IPS-15b (cell line): Measurements from ENCODE around the gene ASZ1.

Experiments
- H3K27me3 ChIP-seq: one replicate; pipeline ENCODE4 v1.6.1; 2013; ENCODE audit warnings: low read length; ENCODE audit not compliant: control insufficient read depth, insufficient read depth
- H3K36me3 ChIP-seq: one replicate; pipeline ENCODE4 v1.6.1; 2013; ENCODE audit warnings: low read length; ENCODE audit not compliant: control insufficient read depth, insufficient read depth
- H3K4me1 ChIP-seq: one replicate; pipeline ENCODE4 v1.6.1; 2013; ENCODE audit warnings: mild to moderate bottlenecking, low read length; ENCODE audit not compliant: control insufficient read depth, insufficient read depth
- H3K4me3 ChIP-seq: one replicate; pipeline ENCODE4 v1.5.1; 2013; ENCODE audit warnings: low read depth, low read length
- H3K9ac ChIP-seq: one replicate; pipeline ENCODE4 v1.6.1; 2013; ENCODE audit warnings: low read depth, mild to moderate bottlenecking, low read length
- H3K9me3 ChIP-seq: one replicate; pipeline ENCODE4 v1.6.1; 2013; ENCODE audit warnings: mild to moderate bottlenecking, low read length; ENCODE audit not compliant: control insufficient read depth, insufficient read depth

Gene ASZ1

DNA sequence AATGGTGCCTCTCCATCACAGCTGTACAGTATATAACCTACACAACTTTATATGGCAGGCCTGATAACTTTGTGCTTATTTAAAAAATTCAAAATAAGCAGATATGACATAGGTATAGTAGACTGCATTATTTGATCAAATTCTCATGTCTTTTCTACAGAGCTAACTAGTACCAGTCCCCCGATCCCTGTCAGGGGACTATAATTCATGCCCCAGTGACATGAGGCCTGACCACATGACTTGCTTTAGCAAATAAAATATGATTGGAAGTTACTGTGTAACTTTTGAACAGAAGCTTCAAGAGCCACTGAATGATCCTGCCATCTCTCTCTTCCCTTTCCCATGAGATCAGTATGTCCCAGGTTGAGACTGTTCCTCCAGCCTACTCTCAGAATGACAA, 55.2 kb downstream of the ASZ1 start:
- Histone ChIP-seq H3K9me3 (no peaks in the 10 kb centered on the region), H3K27me3 (no peaks in the 10 kb centered on the region), H3K4me3 (no peak overlapping the region), H3K4me1 (no peaks in the 10 kb centered on the region), H3K36me3 (no peaks in the 10 kb centered on the region), H3K9ac (no peak overlapping the region)

DNA sequence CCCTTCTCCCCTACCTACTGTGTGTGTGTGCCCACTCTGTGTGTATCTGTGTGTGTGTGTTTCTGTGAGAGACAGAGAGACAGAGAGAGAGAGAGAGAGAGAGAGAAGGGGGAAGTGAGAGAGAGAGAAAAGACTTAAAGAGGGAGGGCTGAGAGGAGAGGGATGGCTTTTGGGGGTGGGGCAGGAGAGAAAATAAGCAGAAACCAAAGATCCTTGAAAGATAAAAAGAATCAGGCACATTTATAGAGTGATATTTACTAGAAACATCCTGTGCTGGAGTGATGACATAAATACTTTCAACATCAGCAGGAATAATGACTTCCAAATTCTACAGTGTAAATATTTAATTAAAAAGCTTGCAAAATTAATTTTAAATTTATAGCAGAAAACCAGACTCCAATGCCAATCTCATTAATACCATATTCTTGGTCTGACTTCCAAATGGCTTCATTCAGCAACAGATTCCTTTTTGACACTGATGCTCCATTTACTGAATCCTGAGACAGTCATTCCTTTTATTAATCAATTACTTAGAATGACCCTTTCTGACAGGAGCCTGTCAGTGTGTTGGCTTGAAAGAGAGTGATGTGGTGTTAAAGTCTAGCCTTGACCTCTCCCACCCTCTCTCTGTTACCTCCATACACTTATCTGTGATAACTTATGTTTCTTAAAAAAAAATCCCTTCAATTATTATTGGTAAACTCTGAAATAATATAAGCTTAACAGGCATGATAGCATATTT, 62.8 kb downstream of the ASZ1 start:
- Histone ChIP-seq H3K9ac (no peak overlapping the region), H3K27me3 (no peaks in the 10 kb centered on the region), H3K4me1 (no peaks in the 10 kb centered on the region), H3K36me3 (no peaks in the 10 kb centered on the region), H3K4me3 (no peak overlapping the region), H3K9me3 (no peaks in the 10 kb centered on the region)

DNA sequence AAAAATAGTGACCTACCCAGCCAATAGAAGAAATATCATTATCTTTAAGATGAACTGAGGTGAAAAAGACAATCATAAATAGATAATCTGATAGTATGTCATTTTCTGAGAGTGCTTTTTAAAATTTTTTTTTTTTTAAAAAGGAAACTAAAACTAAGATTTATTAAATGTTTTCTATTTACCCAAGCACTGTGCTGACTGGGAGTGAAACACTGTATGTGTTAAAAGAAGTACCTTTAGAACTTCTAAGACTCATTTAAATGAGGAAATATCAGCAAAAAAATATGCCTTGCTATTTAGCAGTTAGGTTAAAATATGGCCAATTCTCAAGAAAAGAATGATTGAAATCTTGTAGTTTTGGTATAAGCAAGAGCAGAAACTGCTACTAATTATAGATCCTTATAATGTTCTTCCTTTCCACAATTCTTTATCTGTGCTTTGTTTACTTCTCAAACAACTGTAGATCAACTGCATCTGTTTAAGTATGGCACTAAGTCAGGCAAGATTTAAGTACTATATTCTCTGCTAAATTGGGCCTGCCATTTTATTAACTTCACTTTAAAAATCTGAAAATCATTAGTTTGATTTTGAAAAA, 64.9 kb downstream of the ASZ1 start:
- H3K27me3 ChIP-seq = no peaks in the 10 kb centered on the region
- no peaks in the 10 kb centered on the region for H3K36me3 ChIP-seq
- H3K9ac ChIP-seq = no peak overlapping the region
- H3K9me3 ChIP-seq = no peaks in the 10 kb centered on the region
- H3K4me3 ChIP-seq = no peak overlapping the region
- no peaks in the 10 kb centered on the region for H3K4me1 ChIP-seq

DNA sequence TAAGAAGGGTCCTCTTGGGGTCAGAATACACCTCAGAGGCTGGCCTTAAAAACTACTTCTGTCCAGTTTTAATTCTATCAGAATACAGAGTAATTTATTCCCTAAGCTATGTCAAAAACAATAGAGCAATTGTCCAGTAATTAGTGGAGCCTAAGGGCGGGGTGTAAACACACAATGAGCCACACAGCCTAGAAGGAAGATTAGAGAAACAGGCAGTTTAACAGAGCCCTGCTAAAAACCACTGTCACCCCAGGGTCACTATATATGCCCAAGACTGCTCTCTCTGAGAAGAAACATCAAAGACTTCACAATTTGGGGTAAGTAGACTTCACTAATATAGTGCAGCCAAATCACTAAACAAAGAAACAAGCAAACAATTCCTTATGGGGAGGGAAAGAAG, 77.3 kb downstream of the ASZ1 start:
- no peaks in the 10 kb centered on the region for H3K36me3 ChIP-seq
- no peak overlapping the region for H3K9ac ChIP-seq
- no peak overlapping the region for H3K4me3 ChIP-seq
- H3K27me3 ChIP-seq = no peaks in the 10 kb centered on the region
- H3K4me1 ChIP-seq = no peaks in the 10 kb centered on the region
- no peaks in the 10 kb centered on the region for H3K9me3 ChIP-seq

DNA sequence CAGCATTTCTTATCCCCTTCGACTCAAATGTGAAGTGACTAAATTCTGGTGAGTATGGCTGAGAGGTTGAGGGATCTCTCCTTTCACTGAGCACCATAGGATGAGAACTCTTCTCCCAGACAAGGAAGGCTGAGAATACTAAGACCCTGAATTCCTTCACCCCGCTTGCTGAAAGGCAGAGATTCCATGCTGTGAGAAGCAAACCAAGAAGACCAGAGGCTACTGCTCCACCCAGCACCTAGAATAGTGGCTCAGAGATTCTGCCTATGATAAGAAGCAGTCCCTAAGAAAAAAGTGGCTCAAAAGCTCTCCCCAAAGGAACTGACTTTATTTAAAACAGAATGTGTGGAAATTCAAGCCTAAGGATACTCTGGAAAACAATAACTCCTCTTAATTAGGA, 77.7 kb downstream of the ASZ1 start:
- Histone ChIP-seq H3K9me3 (no peaks in the 10 kb centered on the region), H3K4me3 (no peak overlapping the region), H3K36me3 (no peaks in the 10 kb centered on the region), H3K27me3 (no peaks in the 10 kb centered on the region), H3K4me1 (no peaks in the 10 kb centered on the region), H3K9ac (no peak overlapping the region)

DNA sequence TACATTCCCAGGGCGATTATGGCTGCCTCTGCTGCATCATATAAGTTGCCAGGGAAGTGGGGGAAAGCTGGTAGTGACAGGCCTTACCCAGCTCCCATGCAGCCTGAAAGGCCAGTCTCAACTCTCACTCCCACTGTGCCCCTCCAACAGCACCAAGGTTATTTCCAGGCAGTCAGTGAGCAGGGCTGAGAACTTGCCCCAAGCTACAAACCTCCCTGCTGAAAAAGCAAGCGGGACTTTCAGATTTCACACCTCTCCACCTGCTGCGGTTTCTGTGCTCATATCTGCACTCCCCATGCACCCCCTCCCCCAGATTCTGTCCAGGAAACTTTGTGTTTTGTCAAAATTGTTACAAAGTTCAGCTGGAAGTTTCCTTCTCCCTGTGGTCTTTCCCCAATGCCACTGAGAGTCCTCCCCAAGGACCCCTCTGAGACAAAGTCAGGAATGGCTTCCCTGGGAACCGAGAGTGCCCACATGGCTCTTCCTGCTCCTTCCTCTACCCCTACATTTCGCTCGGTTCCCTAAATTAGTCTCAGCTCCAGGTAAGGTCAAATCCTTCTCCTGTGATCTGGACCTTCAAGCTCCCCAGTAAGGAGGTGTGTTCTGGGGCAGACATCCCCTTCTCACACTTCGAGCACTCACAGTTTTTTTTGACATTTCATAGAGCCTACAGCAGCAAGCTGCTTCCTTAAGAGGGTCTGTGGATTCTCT, 79.2 kb downstream of the ASZ1 start:
- H3K4me1 ChIP-seq = no peaks in the 10 kb centered on the region
- no peaks in the 10 kb centered on the region for H3K36me3 ChIP-seq
- H3K9me3 ChIP-seq = no peaks in the 10 kb centered on the region
- H3K4me3 ChIP-seq = no peak overlapping the region
- no peak overlapping the region for H3K9ac ChIP-seq
- H3K27me3 ChIP-seq = no peaks in the 10 kb centered on the region

DNA sequence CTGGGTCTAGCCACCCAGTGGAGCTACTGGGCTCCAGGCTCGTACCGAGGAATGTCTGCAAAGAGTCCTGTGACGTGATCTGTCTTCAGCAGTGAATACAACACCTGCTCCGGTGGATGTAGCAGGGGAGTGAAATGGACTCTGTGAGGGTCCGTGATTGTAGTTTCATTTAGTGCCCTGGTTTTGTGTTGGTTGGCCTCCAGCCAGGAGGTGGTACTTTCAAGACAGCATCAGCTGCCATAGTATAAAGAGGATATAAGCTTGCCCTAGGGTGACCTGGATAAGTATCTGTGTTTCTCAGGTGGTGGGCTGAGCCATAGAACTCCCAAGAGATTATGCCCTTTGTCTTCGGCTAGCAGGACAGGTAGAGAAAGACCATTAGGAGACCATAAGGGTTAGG, 79.8 kb downstream of the ASZ1 start:
- H3K4me3 ChIP-seq = no peak overlapping the region
- no peak overlapping the region for H3K9ac ChIP-seq
- no peaks in the 10 kb centered on the region for H3K27me3 ChIP-seq
- no peaks in the 10 kb centered on the region for H3K9me3 ChIP-seq
- H3K36me3 ChIP-seq = no peaks in the 10 kb centered on the region
- no peaks in the 10 kb centered on the region for H3K4me1 ChIP-seq

DNA sequence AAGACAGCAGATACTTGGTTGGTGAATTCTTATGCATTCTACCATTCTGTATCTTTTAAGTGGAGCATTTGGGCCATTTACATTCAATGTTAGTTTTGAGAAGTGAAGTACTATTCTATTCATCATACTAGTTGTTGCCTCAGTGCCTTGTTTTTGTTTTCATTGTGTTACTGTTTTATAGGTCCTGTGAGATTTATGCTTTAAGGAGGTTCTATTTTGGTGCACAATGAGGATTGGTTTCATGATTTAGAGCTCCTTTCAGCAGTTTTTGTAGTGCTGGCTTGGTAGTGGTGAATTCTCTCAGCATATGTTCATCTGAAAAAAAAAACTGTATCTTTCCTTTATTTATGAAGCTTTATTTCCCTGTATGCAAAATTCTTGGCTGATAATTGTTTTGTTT, 81.1 kb downstream of the ASZ1 start:
- no peaks in the 10 kb centered on the region for H3K36me3 ChIP-seq
- H3K4me1 ChIP-seq = no peaks in the 10 kb centered on the region
- H3K9me3 ChIP-seq = no peaks in the 10 kb centered on the region
- H3K9ac ChIP-seq = no peak overlapping the region
- no peak overlapping the region for H3K4me3 ChIP-seq
- H3K27me3 ChIP-seq = no peaks in the 10 kb centered on the region

DNA sequence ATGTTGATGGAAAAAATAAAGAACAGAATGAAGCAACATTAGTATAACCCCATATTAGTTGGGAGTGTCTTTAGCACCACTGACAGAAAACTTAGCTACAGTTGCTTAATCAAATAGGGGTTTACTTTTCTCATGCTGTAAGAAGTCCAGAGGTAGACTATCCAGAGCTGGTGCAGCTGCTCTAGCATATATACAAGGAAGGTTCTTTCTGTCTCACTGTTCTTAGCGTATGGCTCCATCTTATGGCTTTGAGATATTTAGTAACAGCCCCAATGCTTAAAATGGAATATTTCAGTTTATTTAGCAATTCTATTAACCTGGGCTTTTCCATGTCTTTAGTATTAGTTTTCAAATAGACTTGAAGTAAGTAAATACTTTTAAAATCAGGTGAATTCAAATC, 89.3 kb downstream of the ASZ1 start:
- Histone ChIP-seq H3K36me3 (no peaks in the 10 kb centered on the region), H3K9me3 (no peaks in the 10 kb centered on the region), H3K4me1 (no peaks in the 10 kb centered on the region), H3K4me3 (no peak overlapping the region), H3K27me3 (no peaks in the 10 kb centered on the region), H3K9ac (no peak overlapping the region)

DNA sequence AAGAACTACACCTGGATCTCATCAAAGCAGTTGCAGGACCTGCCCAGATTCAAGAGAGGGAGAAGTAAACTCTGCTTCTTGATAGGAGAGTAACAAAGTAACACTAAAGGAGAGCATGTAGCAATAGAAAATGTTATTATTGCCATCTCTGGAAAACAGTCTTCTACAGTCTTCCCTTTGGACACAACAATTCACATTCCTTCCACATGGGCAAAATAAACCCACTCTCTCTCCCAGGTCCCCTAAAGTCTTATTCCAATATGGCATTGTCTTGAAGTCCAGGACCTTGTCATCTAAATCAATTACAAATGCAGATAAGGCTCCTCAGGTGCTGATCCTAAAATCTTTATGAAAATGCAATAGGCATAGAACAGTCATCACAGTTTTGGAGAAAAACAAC, 94.1 kb downstream of the ASZ1 start:
- H3K9me3 ChIP-seq = no peaks in the 10 kb centered on the region
- H3K9ac ChIP-seq = no peak overlapping the region
- no peaks in the 10 kb centered on the region for H3K27me3 ChIP-seq
- H3K4me1 ChIP-seq = no peaks in the 10 kb centered on the region
- no peak overlapping the region for H3K4me3 ChIP-seq
- no peaks in the 10 kb centered on the region for H3K36me3 ChIP-seq

DNA sequence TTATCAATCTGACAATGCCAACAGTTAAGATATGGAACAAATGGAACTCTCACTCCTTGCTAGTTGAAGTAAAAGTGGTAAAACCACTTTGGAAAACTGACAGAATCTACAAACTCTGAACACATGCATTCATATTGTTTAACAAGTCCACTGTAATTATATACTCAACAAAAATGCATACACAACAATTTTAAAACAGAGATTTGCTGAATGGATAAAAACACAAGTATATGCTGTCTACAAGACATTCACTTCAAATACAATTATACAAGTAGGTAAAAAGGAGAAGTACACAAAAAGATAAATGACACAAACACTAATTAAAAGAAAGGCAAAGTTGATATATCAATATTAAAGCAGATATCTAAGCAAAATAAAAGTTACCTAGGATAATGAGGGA, 95.3 kb downstream of the ASZ1 start:
- Histone ChIP-seq H3K4me1 (no peaks in the 10 kb centered on the region), H3K27me3 (peaks cover 5% of the 10 kb centered on the region), H3K36me3 (no peaks in the 10 kb centered on the region), H3K9me3 (no peaks in the 10 kb centered on the region), H3K9ac (no peak overlapping the region), H3K4me3 (no peak overlapping the region)

DNA sequence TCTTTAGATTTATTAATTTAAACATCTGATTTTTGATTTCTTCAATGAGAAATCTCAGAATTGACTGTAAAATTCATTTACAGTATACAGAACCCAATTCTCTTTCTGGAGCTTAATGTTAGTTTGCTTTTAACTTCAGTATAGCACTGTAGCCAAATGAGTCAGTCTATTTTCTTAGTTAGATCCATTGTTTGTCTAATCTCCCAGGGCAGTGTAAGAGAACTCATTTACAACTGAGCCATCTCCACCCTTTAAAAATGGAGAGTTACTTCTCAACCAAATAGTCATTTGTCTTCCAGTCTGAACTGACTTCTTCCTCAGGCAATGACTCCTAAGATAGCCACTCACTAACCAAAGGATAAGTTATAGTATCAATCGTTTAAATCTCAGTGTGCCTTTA, 101.5 kb downstream of the ASZ1 start:
- Histone ChIP-seq H3K9ac (no peak overlapping the region), H3K27me3 (peaks cover 64% of the 10 kb centered on the region), H3K9me3 (no peaks in the 10 kb centered on the region), H3K4me3 (no peak overlapping the region), H3K4me1 (peaks cover 2% of the 10 kb centered on the region), H3K36me3 (no peaks in the 10 kb centered on the region)
